ENCODE measurements around the gene ALG12.

- no peak for TF ChIP-seq CEBPB (IDR thresholded peaks at IDR 0.05; ENCODE audit: low read depth)
- no peak for TF ChIP-seq CTCF (IDR thresholded peaks at IDR 0.05 in 2 of 3, conservative IDR thresholded peaks at IDR 0.05 in 1 of 3; ENCODE audit: borderline replicate concordance in 1 of 3, insufficient read depth in 1 of 3, low read depth in 2 of 3, low read length in 2 of 3)
Observed at GRCh38 chr22:49934891-49935557, 16.8 kb upstream of the ALG12 start.
